HK-2 (cell line): Measurements from ENCODE around the gene TAS2R16.

Experiments used
- DNase-seq: peaks from one replicate; pipeline ENCODE4 v3.0.0-alpha.2; 2018; ENCODE audit not compliant: unreplicated experiment

TAS2R16 gene

GRCh38 chr7:122995600-122995999 lies at the start of gene TAS2R16:
TSS of gene TAS2R16 (minus strand) at chr7:122995700. CDS start at chr7:122995634, 66 bp downstream.
- DNase-seq: no peak

- no peak for DNase-seq
These were observed 48.1 kb upstream of the TAS2R16 start for GRCh38 chr7:123043642-123044041.

- no peak for DNase-seq
These were observed 45.6 kb upstream of the TAS2R16 start for GRCh38 chr7:123041101-123041500.

- no peak for DNase-seq
These were observed 43.8 kb upstream of the TAS2R16 start for GRCh38 chr7:123039269-123039668.

- no peak for DNase-seq
These were observed 38.6 kb upstream of the TAS2R16 start for GRCh38 chr7:123034106-123034505.

GRCh38 chr7:123030631-123031030 lies 35.1 kb upstream of the TAS2R16 start:
- no peak for DNase-seq

- no peak for DNase-seq
These were observed 32.8 kb upstream of the TAS2R16 start for GRCh38 chr7:123028339-123028738.

GRCh38 chr7:123026251-123026650 lies 30.8 kb upstream of the TAS2R16 start:
- DNase-seq: no peak

GRCh38 chr7:123024989-123025758 lies 29.7 kb upstream of the TAS2R16 start:
- no peak for DNase-seq

GRCh38 chr7:123023126-123023525 lies 27.6 kb upstream of the TAS2R16 start:
- DNase-seq: no peak

- no peak for DNase-seq
These were observed 27.1 kb upstream of the TAS2R16 start for GRCh38 chr7:123022576-123022975.

- DNase-seq: no peak
These were observed 16.9 kb upstream of the TAS2R16 start for GRCh38 chr7:123012435-123012834.

GRCh38 chr7:123011766-123012369 lies 16.4 kb upstream of the TAS2R16 start:
- no peak for DNase-seq

GRCh38 chr7:123004931-123005330 lies 9.4 kb upstream of the TAS2R16 start:
- DNase-seq: no peak

- DNase-seq: no peak
These were observed 8.1 kb upstream of the TAS2R16 start for GRCh38 chr7:123003539-123004126.

GRCh38 chr7:122989577-122989976 lies 5.9 kb downstream of the TAS2R16 start:
- DNase-seq: no peak

GRCh38 chr7:122989041-122989440 lies 6.5 kb downstream of the TAS2R16 start:
- no peak for DNase-seq

- DNase-seq: no peak
These were observed 7.2 kb downstream of the TAS2R16 start for GRCh38 chr7:122988333-122988732.

GRCh38 chr7:122987463-122987862 lies 8.0 kb downstream of the TAS2R16 start:
- DNase-seq: no peak

GRCh38 chr7:122984021-122984420 lies 11.5 kb downstream of the TAS2R16 start:
- no peak for DNase-seq

GRCh38 chr7:122983261-122983660 lies 12.2 kb downstream of the TAS2R16 start:
- no peak for DNase-seq

GRCh38 chr7:122975341-122975740 lies 20.2 kb downstream of the TAS2R16 start:
- DNase-seq: peak; percentile 5

GRCh38 chr7:122974229-122974628 lies 21.3 kb downstream of the TAS2R16 start:
- no peak for DNase-seq
